Adrenal gland (tissue), 12 donors: ENCODE data around the gene THY1. TPM values are rescaled to one million over a fixed set of nuclear protein-coding genes. Genes with fewer than 3 reads are reported as not detected.
"Not testable (repeated sequence)": the region's sequence is repeated elsewhere in the genome, so short reads cannot be mapped to it uniquely, and the experiment has no call there.

Experiments used
- DNase-seq, 7 donors: peaks; one replicate each; pipeline ENCODE4 v3.0.0-alpha.2; 2019 to 2020
- H3K27ac ChIP-seq, 5 donors: fragments of 200-600 bp; sonication (generic) in 4 of 5; 1 replicate in 3 of 5; 2 replicates in 2 of 5; pipeline versions ENCODE4 v1.5.1 to v1.8.0; 2016 to 2020; ENCODE audit warnings: mild to moderate bottlenecking in 1 of 5
- H3K27me3 ChIP-seq: fragments of 200-600 bp; 2 replicates; pipeline ENCODE4 v1.8.0; 2021
- H3K36me3 ChIP-seq, 2 donors: fragments of 200-600 bp; replicated peaks in 1 of 2; 1 replicate in 1 of 2; 2 replicates in 1 of 2; pipeline versions ENCODE4 v1.5.1 to v1.8.0; 2018 to 2022
- H3K4me1 ChIP-seq, 2 donors: fragments of 200-600 bp; replicated peaks in 1 of 2; 1 replicate in 1 of 2; 2 replicates in 1 of 2; pipeline versions ENCODE4 v1.5.1 to v1.8.0; 2018 to 2021
- H3K4me3 ChIP-seq, 4 donors: fragments of 200-600 bp; sonication (generic) in 3 of 4; one replicate each; pipeline ENCODE4 v1.5.1; 2016 to 2018
- H3K9me3 ChIP-seq, 3 donors: fragments of 200-600 bp; sonication (generic) in 1 of 3; replicated peaks in 1 of 3; 1 replicate in 2 of 3; 2 replicates in 1 of 3; pipeline versions ENCODE4 v1.5.1 to v1.8.0; 2016 to 2021
- POLR2A ChIP-seq, 2 donors: fragments of 450-650 bp; IDR thresholded peaks; one replicate each; pipeline ENCODE4 v1.6.1; 2017; ENCODE audit warnings: antibody characterized with exemption in 2 of 2, mild to moderate bottlenecking in 2 of 2, moderate library complexity in 1 of 2
- whole genome bisulfite sequencing, 4 donors: extraction: QIAGEN DNeasy Blood & Tissue Kit in 2 of 4; methylation state at CpG; one replicate each; pipeline versions ENCODE4 v1.1.5 to v1.1.7; 2013 to 2017; 5-methylcytosine and 5-hydroxymethylcytosine counted together
- intact Hi-C, 2 donors: fragments of 100-400 bp; cut with DNase I; formaldehyde crosslinking; loops; one replicate each; pipeline versions ENCODE4 v1.14.1 to v1.15.0; 2022 to 2023
- polyA plus RNA-seq, 3 donors: library from polyadenylated mRNA; stranded (reverse); fragments of 200-250 nt in 2 of 3; fragments of 350-450 nt in 1 of 3; fragmentation: Illumina TruSeq in 1 of 3; extraction: RNeasy Lipid Tissue Mini Kit (QIAGEN cat#74804) in 1 of 3; gene quantifications; one replicate each; pipeline ENCODE4 v1.2.3, GENCODE V29; 2013 to 2014
- total RNA-seq, 9 donors: library from RNA; depleted of rRNA in 4 of 9; stranded (reverse); fragments of >200 nt in 4 of 9; fragments of 120-200 nt in 1 of 9; fragmentation: NEBNext Ultra II Directional in 1 of 9; extraction: Animal tissue kit (Norgen Biotek cat#: 25700) in 1 of 9; gene quantifications; one replicate each; pipeline versions ENCODE4 v1.1.0 to v1.2.4, GENCODE V29; 2013 to 2023
- TF ChIP-seq, protein P1 (sequence below), 6 experiments: fragments of 450-650 bp in 4 of 6; fragments of 200-600 bp in 2 of 6; sonication (generic) in 1 of 6; IDR thresholded peaks; 1 replicate in 5 of 6; 2 replicates in 1 of 6; pipeline versions ENCODE4 v1.5.1 to v1.8.0; 2016 to 2021; ENCODE audit warnings: antibody characterized with exemption in 6 of 6, mild to moderate bottlenecking in 2 of 6, moderate library complexity in 1 of 6
- donor health status: healthy with polysubstance abuse.
- donor health status: Bipolar disorder and iron deficiency.
- donor health status: DM: yes; HTN: yes; CAD: no.
- donor health status: DM: no; HTN: no; CAD: no.
- donor health status: DM: no; HTN: no; CAD: no.
- donor health status: DM: yes; HTN: yes; CAD: no.

Gene THY1
- total and polyA plus RNA-seq, 12 donors: 4.5 to 38.7 (median 18.2) TPM

DNA sequence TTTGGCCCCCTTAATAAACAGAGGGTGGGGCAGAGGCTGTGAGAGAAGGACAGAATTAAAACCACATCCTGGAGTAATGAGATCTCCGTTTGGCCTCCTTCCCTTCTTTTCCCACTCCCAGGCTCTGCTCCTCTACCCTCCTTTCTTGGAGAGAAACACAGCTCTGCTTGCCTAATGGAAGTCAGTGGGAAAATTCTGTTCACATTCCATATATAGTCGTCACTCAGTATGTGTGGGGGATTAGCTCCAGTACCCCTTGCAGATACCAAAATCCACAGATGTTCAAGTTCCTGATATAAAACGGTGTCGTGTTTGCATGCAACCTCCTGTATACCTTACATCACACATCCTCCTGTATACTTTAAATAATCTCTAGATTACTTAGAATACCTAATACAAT lies 37.6 kb upstream of the THY1 start:
- Histone ChIP-seq H3K27me3 (no peaks in the 10 kb centered on the region), H3K36me3 (no peaks in the 10 kb centered on the region), H3K4me1 (no peaks in the 10 kb centered on the region), H3K9me3 (no peaks in the 10 kb centered on the region), H3K4me3 (no peak overlapping the region), H3K27ac (no peak overlapping the region)
- DNase-seq: no peak
- TF ChIP-seq, protein P1, sequence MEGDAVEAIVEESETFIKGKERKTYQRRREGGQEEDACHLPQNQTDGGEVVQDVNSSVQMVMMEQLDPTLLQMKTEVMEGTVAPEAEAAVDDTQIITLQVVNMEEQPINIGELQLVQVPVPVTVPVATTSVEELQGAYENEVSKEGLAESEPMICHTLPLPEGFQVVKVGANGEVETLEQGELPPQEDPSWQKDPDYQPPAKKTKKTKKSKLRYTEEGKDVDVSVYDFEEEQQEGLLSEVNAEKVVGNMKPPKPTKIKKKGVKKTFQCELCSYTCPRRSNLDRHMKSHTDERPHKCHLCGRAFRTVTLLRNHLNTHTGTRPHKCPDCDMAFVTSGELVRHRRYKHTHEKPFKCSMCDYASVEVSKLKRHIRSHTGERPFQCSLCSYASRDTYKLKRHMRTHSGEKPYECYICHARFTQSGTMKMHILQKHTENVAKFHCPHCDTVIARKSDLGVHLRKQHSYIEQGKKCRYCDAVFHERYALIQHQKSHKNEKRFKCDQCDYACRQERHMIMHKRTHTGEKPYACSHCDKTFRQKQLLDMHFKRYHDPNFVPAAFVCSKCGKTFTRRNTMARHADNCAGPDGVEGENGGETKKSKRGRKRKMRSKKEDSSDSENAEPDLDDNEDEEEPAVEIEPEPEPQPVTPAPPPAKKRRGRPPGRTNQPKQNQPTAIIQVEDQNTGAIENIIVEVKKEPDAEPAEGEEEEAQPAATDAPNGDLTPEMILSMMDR (IDR thresholded peaks at IDR 0.05): no peak
- TF ChIP-seq POLR2A (IDR thresholded peaks at IDR 0.05): no peak
- WGBS, 4 donors: 46 to 58% (median 55%) methylated on average over 4 of the region's 4 CpGs
- intact Hi-C loops: no loop called here

- TF ChIP-seq, protein P1 (IDR thresholded peaks at IDR 0.05): no peak
- no peak for TF ChIP-seq POLR2A (IDR thresholded peaks at IDR 0.05)
- Histone ChIP-seq H3K4me1 (no peaks in the 10 kb centered on the region), H3K27me3 (no peaks in the 10 kb centered on the region), H3K36me3 (no peaks in the 10 kb centered on the region), H3K9me3 (no peaks in the 10 kb centered on the region), H3K4me3 (no peak overlapping the region), H3K27ac (no peak overlapping the region)
- WGBS, 4 donors: 84 to 87% (median 87%) methylated on average over 11 of the region's 11 CpGs
- intact Hi-C loops: no loop called here
- DNase-seq: no peak
Measured at GRCh38 chr11:119460097-119460496, 37.1 kb upstream of the THY1 start.

DNA sequence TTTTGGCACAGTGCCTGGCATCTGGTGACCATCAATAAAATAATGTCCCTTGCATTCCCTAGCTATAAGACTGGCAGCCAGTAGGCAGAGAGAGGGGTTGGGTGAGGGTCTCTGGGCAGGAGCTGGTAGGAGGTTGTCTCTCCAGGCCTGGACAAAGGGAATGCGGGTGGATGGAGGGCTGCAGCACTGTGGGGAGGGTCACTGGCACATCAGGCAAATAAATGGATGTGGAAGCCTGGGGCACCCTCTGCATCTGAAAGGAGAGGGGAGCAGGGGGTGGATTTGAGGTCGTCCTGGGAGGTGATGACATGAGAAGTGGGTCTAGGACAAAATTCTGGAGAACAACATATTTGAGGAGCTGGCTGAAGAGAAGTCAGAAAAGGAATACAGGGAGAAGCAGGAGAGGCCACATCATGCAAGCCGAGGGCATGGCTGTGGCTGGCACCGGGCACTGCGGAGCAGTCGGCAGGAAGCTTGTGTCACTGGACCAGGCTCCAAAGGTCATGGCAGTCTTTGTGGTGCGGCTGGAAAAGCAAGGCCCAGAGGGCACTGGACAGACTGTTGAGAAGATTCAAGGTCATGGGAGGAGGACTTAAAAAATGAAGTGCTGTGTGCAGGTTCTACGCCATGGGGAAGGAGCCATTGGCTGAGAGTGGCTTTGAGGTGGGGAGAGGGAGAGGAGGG lies 36.5 kb upstream of the THY1 start:
- Histone ChIP-seq H3K4me1 (no peaks in the 10 kb centered on the region), H3K4me3 (no peak overlapping the region), H3K27ac (no peak overlapping the region), H3K27me3 (no peaks in the 10 kb centered on the region), H3K9me3 (no peaks in the 10 kb centered on the region), H3K36me3 (no peaks in the 10 kb centered on the region)
- intact Hi-C loops: no loop called here
- no peak for DNase-seq
- TF ChIP-seq POLR2A (IDR thresholded peaks at IDR 0.05): no peak
- TF ChIP-seq, protein P1 (IDR thresholded peaks at IDR 0.05): no peak
- 82 to 90% (median 88%) methylated on average over 8 of the region's 8 CpGs for WGBS, 4 donors

DNA sequence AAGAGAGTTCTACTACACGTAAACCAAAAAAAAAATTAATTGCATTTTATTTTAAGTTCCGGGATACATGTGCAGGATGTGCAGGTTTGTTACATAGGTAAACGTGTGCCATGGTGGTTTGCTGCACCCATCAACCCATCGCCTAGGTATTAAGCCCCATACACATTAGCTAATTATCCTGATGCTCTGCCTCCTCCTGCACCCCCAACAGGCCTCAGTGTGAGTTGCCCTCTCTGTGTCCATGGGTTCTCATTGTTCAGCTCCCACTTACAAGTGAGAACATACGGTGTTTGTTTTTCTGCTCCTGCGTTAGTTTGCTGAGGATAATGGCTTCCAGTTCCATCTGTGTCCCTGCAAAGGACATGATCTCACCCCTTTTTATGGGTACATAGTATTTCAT lies 32.7 kb upstream of the THY1 start:
- H3K4me3 ChIP-seq, H3K36me3 ChIP-seq, DNase-seq, H3K27me3 ChIP-seq, intact Hi-C loops, H3K27ac ChIP-seq, H3K4me1 ChIP-seq, H3K9me3 ChIP-seq: not testable (repeated sequence)
- 69 to 78% (median 77%) methylated on average over 6 of the region's 6 CpGs for WGBS, 4 donors

GRCh38 chr11:119455241-119455640 lies 32.3 kb upstream of the THY1 start:
- H3K27me3 ChIP-seq, DNase-seq, H3K27ac ChIP-seq, H3K36me3 ChIP-seq, H3K9me3 ChIP-seq, H3K4me3 ChIP-seq, H3K4me1 ChIP-seq, intact Hi-C loops: not testable (repeated sequence)
- 66 to 76% (median 74%) methylated on average over 4 of the region's 4 CpGs for WGBS, 4 donors
